Stomach (tissue), 9 donors: Measurements from ENCODE around the gene OPCML. TPM values are rescaled to one million over a fixed set of nuclear protein-coding genes. Genes with fewer than 3 reads are reported as not detected.

Experiments used
- DNase-seq, 2 donors: peaks; one replicate each; pipeline versions ENCODE4 v3.0.0 to v3.0.0-alpha.2; 2013 to 2019
- H3K27ac ChIP-seq, 5 donors: fragments of 200-600 bp in 4 of 5; sonication (generic) in 4 of 5; one replicate each; pipeline ENCODE4 v1.5.1; 2013 to 2019; ENCODE audit warnings: mild to moderate bottlenecking in 1 of 5, moderate library complexity in 1 of 5
- H3K27me3 ChIP-seq, 3 donors: fragments of 200-600 bp; sonication (generic); one replicate each; pipeline ENCODE4 v1.5.1; 2017 to 2019; ENCODE audit warnings: mixed run types in 1 of 3
- H3K36me3 ChIP-seq, 4 donors: fragments of 200-600 bp; sonication (generic); 1 replicate in 3 of 4; 2 replicates in 1 of 4; pipeline ENCODE4 v1.5.1; 2016 to 2019
- H3K4me1 ChIP-seq, 4 donors: fragments of 200-600 bp; sonication (generic); one replicate each; pipeline ENCODE4 v1.5.1; 2016 to 2019
- H3K4me3 ChIP-seq, 4 donors: fragments of 200-600 bp; sonication (generic) in 3 of 4; one replicate each; pipeline ENCODE4 v1.5.1; 2016 to 2019; ENCODE audit warnings: mild to moderate bottlenecking in 1 of 4
- H3K9me3 ChIP-seq, 4 donors: fragments of 200-600 bp; sonication (generic); one replicate each; pipeline ENCODE4 v1.5.1; 2016 to 2019
- EP300 ChIP-seq: sonication (generic); formaldehyde crosslinking; IDR thresholded peaks from one replicate; pipeline ENCODE4 v1.6.1; 2017; ENCODE audit warnings: antibody characterized with exemption
- POLR2A ChIP-seq, 4 donors: fragments of 450-650 bp; IDR thresholded peaks; one replicate each; pipeline ENCODE4 v1.6.1; 2016; ENCODE audit warnings: antibody characterized with exemption in 4 of 4, control low read depth in 2 of 4, mild to moderate bottlenecking in 1 of 4, moderate library complexity in 1 of 4
- POLR2AphosphoS5 ChIP-seq, 3 donors: sonication (generic); formaldehyde crosslinking; IDR thresholded peaks; one replicate each; pipeline ENCODE4 v1.6.1; 2016; ENCODE audit warnings: antibody characterized with exemption in 3 of 3
- WGBS, 5 donors: extraction: QIAGEN DNeasy Blood & Tissue Kit in 3 of 5; methylation state at CpG; one replicate each; pipeline versions ENCODE4 v1.1.5 to v1.1.7; 2013 to 2018; 5-methylcytosine and 5-hydroxymethylcytosine counted together
- intact Hi-C: fragments of 100-400 bp; cut with DNase I; formaldehyde crosslinking; loops from one replicate; pipeline ENCODE4 v1.15.1; 2023; ENCODE audit warnings: low total_unique reads
- polyA plus RNA-seq, 3 donors: library from polyadenylated mRNA; stranded (reverse); fragments of 200-250 nt; gene quantifications; one replicate each; pipeline ENCODE4 v1.2.3, GENCODE V29; 2013
- total RNA-seq, 5 donors: library from RNA; depleted of rRNA; stranded (reverse); fragments of >200 nt; gene quantifications; one replicate each; pipeline versions ENCODE4 v1.1.0 to v1.2.3, GENCODE V29; 2014 to 2016
- TF ChIP-seq, protein P1 (sequence below), 7 experiments: fragments of 450-650 bp in 4 of 7; fragments of 200-600 bp in 3 of 7; sonication (generic) in 3 of 7; IDR thresholded peaks; one replicate each; pipeline ENCODE4 v1.5.1; 2016 to 2019; ENCODE audit warnings: antibody characterized with exemption in 7 of 7, control low read depth in 2 of 7, mild to moderate bottlenecking in 1 of 7
- donor health status: healthy with polysubstance abuse.
- donor health status: Bipolar disorder and iron deficiency.
- donor health status: healthy.

OPCML gene
- total and polyA plus RNA-seq, 8 donors = 0.03 to 0.92 (median 0.55) TPM; not detected in 3

DNA sequence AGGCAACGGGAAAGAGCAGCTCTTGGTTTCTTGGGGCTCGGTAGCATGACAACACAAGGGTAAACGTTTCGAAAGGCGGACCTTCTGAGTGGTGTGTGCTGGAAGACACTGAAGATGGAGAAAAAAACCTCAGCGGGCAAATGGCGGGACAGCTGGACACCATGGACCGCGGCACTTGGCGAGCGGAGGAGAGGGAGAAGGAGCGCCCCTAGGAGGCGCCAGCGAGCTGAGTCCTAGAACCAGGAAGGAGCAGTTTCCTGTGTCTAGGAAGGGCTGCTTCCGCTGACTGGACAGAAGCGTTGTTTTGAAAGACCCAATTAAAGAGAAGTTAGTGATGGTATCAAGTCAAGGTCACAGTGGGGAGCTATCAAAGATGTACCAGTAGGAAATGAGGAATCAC lies 44.0 kb upstream of the OPCML start:
- DNase-seq = no peak
- WGBS, 5 donors = 66 to 86% (median 79%) methylated on average over 16 of the region's 16 CpGs
- TF ChIP-seq EP300 (no peak), POLR2A (IDR thresholded peaks at IDR 0.05) (no peak), POLR2AphosphoS5 (IDR thresholded peaks at IDR 0.05) (no peak)
- TF ChIP-seq, protein P1, sequence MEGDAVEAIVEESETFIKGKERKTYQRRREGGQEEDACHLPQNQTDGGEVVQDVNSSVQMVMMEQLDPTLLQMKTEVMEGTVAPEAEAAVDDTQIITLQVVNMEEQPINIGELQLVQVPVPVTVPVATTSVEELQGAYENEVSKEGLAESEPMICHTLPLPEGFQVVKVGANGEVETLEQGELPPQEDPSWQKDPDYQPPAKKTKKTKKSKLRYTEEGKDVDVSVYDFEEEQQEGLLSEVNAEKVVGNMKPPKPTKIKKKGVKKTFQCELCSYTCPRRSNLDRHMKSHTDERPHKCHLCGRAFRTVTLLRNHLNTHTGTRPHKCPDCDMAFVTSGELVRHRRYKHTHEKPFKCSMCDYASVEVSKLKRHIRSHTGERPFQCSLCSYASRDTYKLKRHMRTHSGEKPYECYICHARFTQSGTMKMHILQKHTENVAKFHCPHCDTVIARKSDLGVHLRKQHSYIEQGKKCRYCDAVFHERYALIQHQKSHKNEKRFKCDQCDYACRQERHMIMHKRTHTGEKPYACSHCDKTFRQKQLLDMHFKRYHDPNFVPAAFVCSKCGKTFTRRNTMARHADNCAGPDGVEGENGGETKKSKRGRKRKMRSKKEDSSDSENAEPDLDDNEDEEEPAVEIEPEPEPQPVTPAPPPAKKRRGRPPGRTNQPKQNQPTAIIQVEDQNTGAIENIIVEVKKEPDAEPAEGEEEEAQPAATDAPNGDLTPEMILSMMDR (IDR thresholded peaks at IDR 0.05) = no peak

DNA sequence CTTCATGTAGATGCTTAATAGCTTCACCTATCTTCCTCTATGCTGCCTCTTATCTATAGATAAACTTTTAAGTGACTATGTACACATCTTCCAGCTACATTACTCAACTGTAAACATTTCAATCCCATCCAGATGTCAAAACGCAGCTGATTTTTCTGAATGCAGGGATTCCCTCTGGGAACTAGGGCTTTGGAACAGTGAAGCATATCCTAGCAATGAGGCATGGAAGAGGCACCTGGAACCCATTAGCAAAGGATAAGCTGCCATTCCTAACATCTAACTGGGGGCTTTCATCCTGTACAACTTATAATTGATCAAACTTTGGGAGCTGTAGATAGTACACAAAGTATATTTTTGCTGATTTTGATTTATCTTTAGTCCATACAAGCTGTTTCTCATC lies 40.8 kb upstream of the OPCML start:
- WGBS, 5 donors = 11 to 45% (median 42%) methylated on average over 1 of the region's 1 CpG
- TF ChIP-seq EP300 = no peak
- TF ChIP-seq POLR2AphosphoS5 (IDR thresholded peaks at IDR 0.05) = no peak
- TF ChIP-seq POLR2A (IDR thresholded peaks at IDR 0.05) = no peak
- TF ChIP-seq, protein P1 (IDR thresholded peaks at IDR 0.05) = no peak
- intact Hi-C loops = no loop called here
- Histone ChIP-seq H3K36me3 (no peaks in the 10 kb centered on the region), H3K27me3 (no peaks in the 10 kb centered on the region), H3K4me3 (no peak overlapping the region), H3K4me1 (no peaks in the 10 kb centered on the region), H3K9me3 (peaks cover 0 to 3% (median 0%) of the 10 kb centered on the region in 4 donors), H3K27ac (no peak overlapping the region)
- no peak for DNase-seq

More for the DNA sequence above, 44.0 kb upstream of the OPCML start:
- H3K4me3 ChIP-seq = no peak overlapping the region
- peaks cover 0 to 5% (median 0%) of the 10 kb centered on the region in 3 donors for H3K27me3 ChIP-seq
- no peak overlapping the region for H3K27ac ChIP-seq
- no peaks in the 10 kb centered on the region for H3K4me1 ChIP-seq
- intact Hi-C loops = no loop called here
- peaks cover 0 to 3% (median 0%) of the 10 kb centered on the region in 4 donors for H3K9me3 ChIP-seq
- no peaks in the 10 kb centered on the region for H3K36me3 ChIP-seq

DNA sequence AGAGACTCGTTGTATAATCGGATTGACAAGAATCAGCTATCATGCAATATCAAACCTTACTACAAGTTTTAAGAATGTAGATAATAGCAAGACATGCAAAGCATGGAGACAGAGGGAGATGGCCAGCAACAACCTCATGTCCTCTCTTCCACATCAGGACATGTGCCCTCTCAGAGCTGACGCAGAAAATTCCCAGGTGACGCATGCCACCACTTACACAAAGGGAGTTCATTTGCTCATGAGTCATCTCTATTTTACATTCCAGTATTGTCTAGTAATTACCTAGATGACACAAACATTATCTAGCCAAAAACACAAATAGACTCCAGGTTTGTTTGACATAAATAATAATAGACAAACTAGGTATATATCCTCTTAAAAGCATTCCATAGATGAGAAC lies 38.1 kb upstream of the OPCML start:
- no peak for DNase-seq
- intact Hi-C loops = no loop called here
- no peaks in the 10 kb centered on the region for H3K27me3 ChIP-seq
- no peak overlapping the region for H3K27ac ChIP-seq
- H3K4me1 ChIP-seq = no peaks in the 10 kb centered on the region
- no peaks in the 10 kb centered on the region for H3K36me3 ChIP-seq
- no peaks in the 10 kb centered on the region for H3K9me3 ChIP-seq
- TF ChIP-seq POLR2AphosphoS5 (IDR thresholded peaks at IDR 0.05) = no peak
- TF ChIP-seq, protein P1 (IDR thresholded peaks at IDR 0.05) = no peak
- TF ChIP-seq EP300 = no peak
- TF ChIP-seq POLR2A (IDR thresholded peaks at IDR 0.05) = no peak
- no peak overlapping the region for H3K4me3 ChIP-seq
- WGBS, 5 donors = 85 to 93% (median 92%) methylated on average over 4 of the region's 4 CpGs

DNA sequence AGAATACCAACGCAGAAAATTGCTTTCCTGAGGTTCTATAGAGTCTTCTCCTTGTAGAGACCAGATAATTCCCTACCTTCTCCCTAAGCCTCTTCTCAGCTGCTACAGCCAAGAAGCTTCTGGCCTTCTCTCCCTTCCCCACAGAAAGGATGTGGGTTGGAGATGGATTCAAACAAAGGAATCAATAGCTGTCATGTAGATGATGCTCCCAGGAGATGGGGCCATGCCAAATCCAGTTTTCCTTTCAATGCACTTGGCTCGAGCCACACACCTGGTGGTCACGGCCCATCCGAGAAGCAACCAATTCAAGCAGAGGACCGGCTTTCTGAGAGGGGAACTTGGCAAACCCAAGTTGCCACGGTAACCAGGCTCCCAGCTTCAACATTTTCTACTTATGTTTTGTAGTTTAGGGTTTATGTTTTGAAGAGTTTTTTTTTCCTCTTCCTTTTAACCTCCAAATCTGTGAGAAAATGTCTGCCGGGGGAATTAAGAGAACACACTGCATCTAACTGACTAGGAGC lies 31.3 kb upstream of the OPCML start:
- DNase-seq = no peak
- Histone ChIP-seq H3K4me1 (no peaks in the 10 kb centered on the region), H3K9me3 (no peaks in the 10 kb centered on the region), H3K27me3 (no peaks in the 10 kb centered on the region), H3K4me3 (no peak overlapping the region), H3K36me3 (no peaks in the 10 kb centered on the region), H3K27ac (no peak overlapping the region)
- intact Hi-C loops = no loop called here
- 80 to 87% (median 82%) methylated on average over 7 of the region's 7 CpGs for WGBS, 5 donors
- TF ChIP-seq POLR2AphosphoS5 (IDR thresholded peaks at IDR 0.05) = no peak
- no peak for TF ChIP-seq EP300
- no peak for TF ChIP-seq POLR2A (IDR thresholded peaks at IDR 0.05)
- TF ChIP-seq, protein P1 (IDR thresholded peaks at IDR 0.05) = no peak
